HL-60 (cell line): ENCODE results near the gene MTFR1L.

Experiments used
- CTCF ChIP-seq: IDR thresholded peaks from one replicate; pipeline ENCODE4 v1.5.1; 2011; ENCODE audit warnings: low read length, control low read depth, inconsistent platforms; ENCODE audit not compliant: insufficient read depth
- GABPA ChIP-seq: IDR thresholded peaks from 2 replicates; pipeline ENCODE4 v1.6.1; 2012; ENCODE audit warnings: low read depth
- POLR2AphosphoS5 ChIP-seq: IDR thresholded peaks from 2 replicates; pipeline ENCODE4 v1.6.1; 2012; ENCODE audit warnings: low read depth
- REST ChIP-seq: IDR thresholded peaks from 2 replicates; pipeline ENCODE4 v1.6.1; 2012; ENCODE audit warnings: low read depth; ENCODE audit not compliant: insufficient replicate concordance
- SPI1 ChIP-seq: IDR thresholded peaks from 2 replicates; pipeline ENCODE4 v1.6.1; 2012; ENCODE audit warnings: low read depth, mild to moderate bottlenecking, borderline replicate concordance

GRCh38 chr1:25804244-25804963, 15.3 kb upstream of the MTFR1L start:
- no peak for TF ChIP-seq CTCF
- no peak for TF ChIP-seq POLR2AphosphoS5
- TF ChIP-seq SPI1 = no peak
- TF ChIP-seq REST = no peak
- TF ChIP-seq GABPA = no peak
